ENCODE data around the gene RYR1.
A peak's percentile ranks its signal among the peaks of the same experiment; 100 is the strongest.

The RYR1 gene

GRCh38 chr19:38445362-38445761 is 11.9 kb downstream of the RYR1 start (continued):
- TF ChIP-seq ZBTB48 (tag by site-specific recombination; IDR thresholded peaks at IDR 0.05) (0 out of 2 replicates have a peak, but pooled peaks have one; percentile 18), ZNF510 (tag by site-specific recombination; IDR thresholded peaks at IDR 0.05; ENCODE audit: insufficient replicate concordance) (no peak), EGR2 (tag by site-specific recombination; IDR thresholded peaks at IDR 0.05; ENCODE audit: low read depth) (no peak), PATZ1 (tag by site-specific recombination; IDR thresholded peaks at IDR 0.05) (no peak)

- POLR2A ChIA-PET, result no interaction called here
- TF ChIP-seq ZNF610 (tag by site-specific recombination; IDR thresholded peaks at IDR 0.05; ENCODE audit: borderline replicate concordance) (no peak), ZNF623 (tag by site-specific recombination; IDR thresholded peaks at IDR 0.05) (no peak), ZNF366 (tag by site-specific recombination; conservative IDR thresholded peaks at IDR 0.05) (no peak), YY2 (tag by site-specific recombination; IDR thresholded peaks at IDR 0.05) (no peak)
- Histone ChIP-seq H3K27ac (ENCODE audit: extremely low read depth, low read depth, low read length) (no peak overlapping the region), H3K36me3 (ENCODE audit: control insufficient read depth in 2 of 2, insufficient read depth in 1 of 2, low read length in 2 of 2) (no peaks in the 10 kb centered on the region), H3K4me1 (ENCODE audit: control insufficient read depth, insufficient read depth, low read length) (no peaks in the 10 kb centered on the region), H3K9me3 (ENCODE audit: control insufficient read depth, insufficient read depth, low read depth, low read length) (no peaks in the 10 kb centered on the region), H3K4me3 (ENCODE audit: low read depth, low read length) (no peak overlapping the region)
- CTCF ChIA-PET, result no interaction called here
These were observed 14.7 kb downstream of the RYR1 start for GRCh38 chr19:38448225-38448624.

GRCh38 chr19:38449518-38449917 is 16.0 kb downstream of the RYR1 start:
- TF ChIP-seq KLF8 (tag by site-specific recombination; IDR thresholded peaks at IDR 0.05) (0 out of 2 replicates have a peak, but pooled peaks have one; percentile 23), ZNF626 (tag by site-specific recombination; IDR thresholded peaks at IDR 0.05) (no peak), ZSCAN18 (tag by site-specific recombination; IDR thresholded peaks at IDR 0.05) (no peak), ZNF2 (tag by site-specific recombination; IDR thresholded peaks at IDR 0.05) (no peak), REST (tag by site-specific recombination; IDR thresholded peaks at IDR 0.05) (no peak), SP2 (tag by site-specific recombination; IDR thresholded peaks at IDR 0.05) (no peak), ZBTB10 (tag by site-specific recombination; IDR thresholded peaks at IDR 0.05) (no peak), ZNF280D (tag by site-specific recombination; IDR thresholded peaks at IDR 0.05) (peak; percentile 98; the same call in 1 of the 2 replicates), ZNF623 (tag by site-specific recombination; IDR thresholded peaks at IDR 0.05) (peak; percentile 100), ZNF132 (tag by site-specific recombination; IDR thresholded peaks at IDR 0.05; ENCODE audit: borderline replicate concordance) (no peak), BCL11B (tag by site-specific recombination; IDR thresholded peaks at IDR 0.05; ENCODE audit: low read depth) (no peak), ZBTB8A (tag by site-specific recombination; IDR thresholded peaks at IDR 0.05) (no peak), SCRT1 (tag by site-specific recombination; IDR thresholded peaks at IDR 0.05; ENCODE audit: borderline replicate concordance) (no peak), KLF1 (tag by site-specific recombination; IDR thresholded peaks at IDR 0.05) (no peak)
- H3K4me3 ChIP-seq (ENCODE audit: low read depth, low read length), result no peak overlapping the region
- no peak overlapping the region for H3K27ac ChIP-seq (ENCODE audit: extremely low read depth, low read depth, low read length)
- H3K9me3 ChIP-seq (ENCODE audit: control insufficient read depth, insufficient read depth, low read depth, low read length), result no peaks in the 10 kb centered on the region
- no peaks in the 10 kb centered on the region for H3K4me1 ChIP-seq (ENCODE audit: control insufficient read depth, insufficient read depth, low read length)
- no peaks in the 10 kb centered on the region for H3K36me3 ChIP-seq (ENCODE audit: control insufficient read depth in 2 of 2, insufficient read depth in 1 of 2, low read length in 2 of 2)
- ChIA-PET CTCF (no interaction called here), POLR2A (no interaction called here)

All from HEK293 (cell line).